Hindlimb muscle (tissue), 1 donor: Measurements from ENCODE around the gene SLC25A21. TPM values are rescaled to one million over a fixed set of nuclear protein-coding genes. Genes with fewer than 3 reads are reported as not detected.
"Not testable (repeated sequence)": the region's sequence is repeated elsewhere in the genome, so short reads cannot be mapped to it uniquely, and the experiment has no call there.

Experiments used
- DNase-seq: peaks from one replicate; pipeline ENCODE4 v3.0.0-alpha.2; 2013
- polyA plus RNA-seq: library from polyadenylated mRNA; unstranded; fragments of 120-200 nt; gene quantifications from one replicate; pipeline ENCODE4 v1.2.1, GENCODE V29; 2013; ENCODE audit not compliant: insufficient read length

SLC25A21 gene
- polyA plus RNA-seq, 1 donor, result 1.5 TPM

GRCh38 chr14:37088356-37089215 is 83.8 kb downstream of the SLC25A21 start:
- no peak for DNase-seq

- no peak for DNase-seq
Measured at GRCh38 chr14:37087520-37087919, 84.9 kb downstream of the SLC25A21 start.

- DNase-seq, result no peak
Measured at GRCh38 chr14:37083599-37083998, 88.8 kb downstream of the SLC25A21 start.

GRCh38 chr14:37082449-37082848 is 90.0 kb downstream of the SLC25A21 start:
- DNase-seq, result no peak

- DNase-seq, result no peak
Measured at GRCh38 chr14:37081856-37082255, 90.5 kb downstream of the SLC25A21 start.

- DNase-seq, result no peak
Measured at GRCh38 chr14:37081218-37081617, 91.2 kb downstream of the SLC25A21 start.

- DNase-seq, result no peak
Measured at GRCh38 chr14:37078131-37078530, 94.3 kb downstream of the SLC25A21 start.

- DNase-seq, result not testable (repeated sequence)
Measured at GRCh38 chr14:37074320-37074719, 98.1 kb downstream of the SLC25A21 start.

GRCh38 chr14:37063467-37064240 is 108.8 kb downstream of the SLC25A21 start:
- DNase-seq, result no peak

- no peak for DNase-seq
Measured at GRCh38 chr14:37062191-37062803, 110.1 kb downstream of the SLC25A21 start.

- no peak for DNase-seq
Measured at GRCh38 chr14:37061697-37062096, 110.7 kb downstream of the SLC25A21 start.

GRCh38 chr14:37060496-37061260 is 111.7 kb downstream of the SLC25A21 start:
- no peak for DNase-seq

GRCh38 chr14:37057776-37058175 is 114.6 kb downstream of the SLC25A21 start:
- no peak for DNase-seq

- DNase-seq, result no peak
Measured at GRCh38 chr14:37056473-37056872, 115.9 kb downstream of the SLC25A21 start.

GRCh38 chr14:37054869-37055268 is 117.5 kb downstream of the SLC25A21 start:
- no peak for DNase-seq

GRCh38 chr14:37054144-37054543 is 118.3 kb downstream of the SLC25A21 start:
- no peak for DNase-seq

- DNase-seq, result no peak
Measured at GRCh38 chr14:37051680-37052079, 120.7 kb downstream of the SLC25A21 start.

GRCh38 chr14:37051153-37051552 is 121.3 kb downstream of the SLC25A21 start:
- no peak for DNase-seq

GRCh38 chr14:37048666-37049071 is 123.7 kb downstream of the SLC25A21 start:
- DNase-seq, result no peak

- DNase-seq, result no peak
Measured at GRCh38 chr14:37047996-37048395, 124.4 kb downstream of the SLC25A21 start.

- no peak for DNase-seq
Measured at GRCh38 chr14:37047226-37047625, 125.2 kb downstream of the SLC25A21 start.

- DNase-seq, result no peak
Measured at GRCh38 chr14:37046815-37047214, 125.6 kb downstream of the SLC25A21 start.
